Kasumi-1 (cell line): ENCODE measurements around the gene SIGLEC7.
A peak's percentile ranks its signal among the peaks of the same experiment; 100 is the strongest.
"Not testable (repeated sequence)": the region's sequence is repeated elsewhere in the genome, so short reads cannot be mapped to it uniquely, and the experiment has no call there.

Experiments
- DNase-seq, 2 experiments: peaks; one replicate each; lab custom pipeline; 2025; lab: John Stamatoyannopoulos, UW

SIGLEC7 gene

GRCh38 chr19:51138549-51138979 is 3.5 kb upstream of the SIGLEC7 start:
- peak; percentile 15 to 30 for DNase-seq

GRCh38 chr19:51139299-51140014 is 2.6 kb upstream of the SIGLEC7 start:
- DNase-seq, result peak; percentile 85 to 88

DNA sequence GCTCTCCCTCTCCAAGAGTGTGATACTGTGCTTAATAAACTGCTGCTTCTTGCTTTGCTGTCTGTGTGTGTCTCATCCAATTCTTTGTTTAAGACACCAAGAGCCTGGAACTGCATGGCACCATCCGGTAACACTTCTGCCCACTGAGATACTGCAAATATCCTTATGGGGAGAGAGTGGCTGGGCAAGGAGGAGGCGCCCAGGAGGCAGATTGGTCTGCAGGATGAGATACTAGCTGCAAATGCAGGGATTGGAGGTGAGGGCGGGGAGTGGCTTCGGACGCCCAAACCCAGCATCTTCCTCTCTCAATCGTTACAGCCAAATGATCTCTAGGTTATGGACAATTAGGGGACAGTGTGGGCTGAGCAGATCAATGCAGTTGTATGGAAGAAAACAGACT is 1.7 kb upstream of the SIGLEC7 start:
- DNase-seq, result no peak

DNA sequence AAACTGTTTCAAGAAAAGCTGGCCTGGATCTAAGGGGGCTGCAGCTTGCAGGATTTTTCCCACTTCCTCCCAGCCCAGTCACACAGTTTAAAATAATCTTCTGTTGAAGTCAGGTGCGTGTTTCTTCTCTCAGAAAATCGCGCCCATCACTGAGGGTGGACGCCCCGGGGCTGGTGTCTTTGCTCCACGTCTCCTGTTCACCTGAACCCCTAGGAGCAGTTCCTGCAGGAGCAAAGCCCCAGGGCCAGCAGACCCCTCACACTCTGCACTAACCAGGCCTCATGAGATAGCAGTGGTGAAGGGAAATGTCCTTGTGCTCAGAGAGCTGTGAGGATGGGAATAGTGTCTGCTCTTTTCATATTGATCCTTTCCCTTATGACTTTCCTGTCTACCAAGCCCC is 920 bp upstream of the SIGLEC7 start:
- no peak for DNase-seq

- DNase-seq, result not testable (repeated sequence)
Measured at GRCh38 chr19:51142809-51143475, 841 bp downstream of the SIGLEC7 start.

DNA sequence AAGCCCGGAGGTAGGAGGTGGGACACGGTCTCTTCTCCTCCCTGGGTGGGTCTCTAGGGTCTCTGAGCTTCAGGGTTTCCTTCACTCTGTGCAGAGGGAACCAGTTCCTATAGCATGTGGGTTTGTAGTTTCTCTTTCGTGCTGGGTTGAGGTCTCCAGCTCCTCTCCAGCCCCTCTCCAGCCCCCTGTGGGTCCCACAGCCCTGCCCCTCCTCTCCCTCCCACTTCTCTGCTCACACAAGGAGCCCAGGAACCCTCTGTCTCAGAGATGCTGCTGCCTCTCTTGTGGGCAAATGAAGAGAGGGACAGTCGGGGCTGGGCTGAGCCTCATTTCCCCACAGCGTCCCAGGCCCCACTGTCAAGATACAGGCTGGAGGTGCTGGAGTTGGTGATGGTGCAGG is 1.4 kb downstream of the SIGLEC7 start:
- DNase-seq, result no peak

- no peak for DNase-seq
Measured at GRCh38 chr19:51144482-51145045, 2.5 kb downstream of the SIGLEC7 start.

DNA sequence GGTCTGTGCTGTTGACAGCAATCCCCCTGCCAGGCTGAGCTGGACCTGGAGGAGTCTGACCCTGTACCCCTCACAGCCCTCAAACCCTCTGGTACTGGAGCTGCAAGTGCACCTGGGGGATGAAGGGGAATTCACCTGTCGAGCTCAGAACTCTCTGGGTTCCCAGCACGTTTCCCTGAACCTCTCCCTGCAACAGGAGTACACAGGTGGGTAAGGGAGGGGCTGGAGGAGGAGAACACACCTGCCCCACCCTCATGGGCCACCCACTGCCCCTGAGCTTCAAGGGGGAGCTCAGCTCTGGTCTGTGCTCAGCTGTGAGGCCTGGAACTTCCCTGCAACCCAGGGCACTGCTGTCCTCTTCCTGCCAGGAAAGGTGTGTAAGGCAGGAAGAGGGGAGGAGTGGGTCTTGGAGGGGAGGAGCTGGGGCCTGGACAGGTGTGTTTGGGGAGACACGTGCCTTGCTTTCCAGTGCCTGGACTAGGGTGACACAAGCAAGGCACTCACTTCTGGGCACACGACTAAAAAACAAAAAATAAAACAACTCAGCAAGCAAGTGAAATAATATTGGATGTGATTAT is 3.9 kb downstream of the SIGLEC7 start:
- DNase-seq, result no peak

DNA sequence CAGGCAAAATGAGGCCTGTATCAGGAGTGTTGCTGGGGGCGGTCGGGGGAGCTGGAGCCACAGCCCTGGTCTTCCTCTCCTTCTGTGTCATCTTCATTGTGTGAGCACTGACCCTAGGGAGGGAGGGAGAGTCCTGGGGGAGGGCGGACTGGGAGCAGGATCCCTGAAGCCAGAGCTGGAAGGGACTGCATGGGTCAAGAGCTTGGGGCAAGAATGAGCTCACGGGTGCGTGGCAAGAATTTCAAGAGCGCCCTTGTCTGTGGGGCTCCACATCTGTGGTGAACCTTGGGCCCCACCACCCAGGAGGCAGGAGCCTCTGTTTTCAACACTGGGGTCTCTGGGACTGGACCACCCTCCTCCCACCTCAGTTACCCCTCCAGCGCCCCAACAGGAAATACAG is 4.7 kb downstream of the SIGLEC7 start:
- DNase-seq, result no peak

- no peak for DNase-seq
Measured at GRCh38 chr19:51147663-51148062, 5.6 kb downstream of the SIGLEC7 start.

- DNase-seq, result peak; percentile 48 to 55
Measured at GRCh38 chr19:51148580-51148979, 6.5 kb downstream of the SIGLEC7 start.

DNA sequence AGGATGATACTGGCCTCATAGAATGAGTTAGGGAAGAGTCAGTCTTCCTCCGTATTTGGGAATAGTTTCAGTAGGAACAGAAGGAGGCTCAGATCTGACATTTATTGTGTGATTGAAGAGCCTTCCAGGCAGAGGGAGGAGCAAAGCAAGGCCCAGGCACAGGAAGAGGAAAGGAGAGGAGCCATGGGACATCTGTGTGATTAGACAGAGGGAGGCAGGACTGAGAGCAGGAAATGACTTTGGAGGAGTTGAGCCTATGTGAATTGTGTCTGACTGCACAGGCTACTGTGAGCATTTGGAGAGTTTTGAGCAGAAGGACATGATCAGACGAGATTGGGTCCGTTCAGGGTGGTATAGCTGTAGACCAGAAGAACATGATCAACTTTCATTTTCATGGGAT is 8.5 kb downstream of the SIGLEC7 start:
- no peak for DNase-seq

DNA sequence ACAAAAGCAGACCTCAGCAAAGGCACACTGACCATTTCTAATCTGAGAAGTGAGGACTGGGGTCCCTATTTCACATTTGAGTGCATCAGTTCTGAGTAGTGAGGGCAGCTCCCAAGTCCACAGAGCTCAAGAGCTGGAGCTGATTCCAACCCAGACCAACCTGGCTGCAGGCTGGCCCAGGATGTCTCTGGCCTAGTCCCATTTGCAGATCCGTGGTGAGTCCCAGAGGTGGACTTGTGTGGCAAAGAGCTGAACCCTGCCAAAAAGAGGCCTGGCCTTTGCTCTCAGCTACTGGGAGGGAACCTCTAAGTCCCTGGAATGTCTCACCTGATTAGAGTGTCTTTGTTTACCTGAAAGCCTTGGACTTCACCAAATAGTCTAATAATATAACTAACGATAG is 14.6 kb downstream of the SIGLEC7 start:
- no peak for DNase-seq

- DNase-seq, result no peak
Measured at GRCh38 chr19:51157265-51157664, 15.2 kb downstream of the SIGLEC7 start.

DNA sequence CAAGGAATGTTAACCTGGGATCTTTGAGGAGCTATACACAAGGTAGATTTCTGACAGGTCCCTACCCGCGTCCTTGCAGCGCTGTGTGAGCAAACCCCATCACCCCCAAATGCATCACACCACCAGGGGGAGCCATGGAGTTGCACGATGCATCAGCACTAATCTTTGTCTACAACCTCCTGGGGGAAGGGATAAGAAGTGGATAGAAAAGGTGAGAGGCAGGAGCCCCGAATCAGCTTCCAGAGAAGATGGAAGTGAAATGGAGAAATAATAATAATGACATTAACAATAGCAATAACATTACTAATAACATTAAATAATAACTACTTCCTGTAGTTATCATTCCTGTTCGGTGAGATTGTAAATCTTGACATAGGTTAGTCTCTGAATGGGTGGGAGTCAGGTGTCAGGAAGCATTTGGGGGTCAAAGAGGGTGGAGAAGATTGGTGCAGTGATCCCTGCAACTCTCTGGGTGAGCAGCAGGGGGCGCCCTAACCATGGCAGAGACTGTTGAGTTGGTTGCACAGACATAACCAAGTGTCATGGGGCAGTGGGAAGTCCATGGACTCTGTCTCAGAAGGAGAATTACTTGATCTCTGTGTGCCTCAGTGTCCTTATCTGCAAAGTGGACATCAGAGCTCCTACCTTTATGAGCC is 16.5 kb downstream of the SIGLEC7 start:
- DNase-seq, result peak; percentile 42 to 68

GRCh38 chr19:51159656-51160055 is 17.6 kb downstream of the SIGLEC7 start:
- DNase-seq, result no peak

DNA sequence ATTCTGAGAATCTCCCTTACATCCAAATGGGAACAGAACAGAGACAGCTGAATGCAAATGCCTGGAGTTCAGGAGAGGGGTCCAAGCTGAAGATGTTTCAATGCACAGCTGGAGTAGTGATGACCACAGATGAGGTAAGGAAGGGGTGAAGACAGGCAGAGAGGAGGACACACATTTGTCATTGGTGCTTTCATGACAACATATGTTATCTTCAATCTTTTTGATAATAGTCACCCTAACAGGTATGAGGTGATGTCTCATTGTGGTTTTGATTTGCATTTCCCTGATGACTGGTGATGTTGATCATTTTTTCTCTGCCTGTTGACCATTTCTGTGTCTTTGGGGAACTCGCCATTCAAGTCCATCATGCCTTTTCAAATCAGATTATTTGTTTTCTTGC is 19.2 kb downstream of the SIGLEC7 start:
- no peak for DNase-seq

DNA sequence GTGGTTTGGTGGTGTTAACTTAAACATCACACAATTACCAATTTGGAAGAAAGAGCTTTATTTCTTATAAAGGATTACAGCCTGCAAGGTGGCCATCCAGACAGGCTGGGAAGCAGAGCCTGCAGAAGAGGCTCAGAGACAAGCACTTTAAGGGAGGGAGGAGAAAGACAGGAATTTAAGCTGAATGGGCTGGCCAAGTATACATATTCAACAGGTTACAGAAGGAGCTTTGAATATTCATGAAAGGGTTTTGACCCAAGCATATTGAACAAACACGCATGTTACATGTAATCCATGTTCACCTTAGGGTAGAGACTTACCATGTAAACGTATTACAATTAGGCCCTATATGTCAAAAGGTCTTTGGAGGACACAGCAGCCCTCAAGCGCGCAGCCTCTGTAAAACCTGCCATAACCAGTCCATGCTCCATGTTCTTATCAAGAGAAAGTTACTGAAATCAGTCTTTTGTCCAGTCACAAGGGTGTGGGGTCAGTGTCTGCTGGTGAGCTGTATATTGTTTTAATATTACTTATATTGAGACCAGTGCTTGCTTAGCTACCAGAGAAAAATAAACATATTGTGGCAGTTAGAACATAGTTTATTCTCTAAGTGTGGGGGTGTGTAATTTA is 19.9 kb downstream of the SIGLEC7 start:
- DNase-seq, result no peak

GRCh38 chr19:51163257-51163656 is 21.2 kb downstream of the SIGLEC7 start:
- DNase-seq, result no peak

DNA sequence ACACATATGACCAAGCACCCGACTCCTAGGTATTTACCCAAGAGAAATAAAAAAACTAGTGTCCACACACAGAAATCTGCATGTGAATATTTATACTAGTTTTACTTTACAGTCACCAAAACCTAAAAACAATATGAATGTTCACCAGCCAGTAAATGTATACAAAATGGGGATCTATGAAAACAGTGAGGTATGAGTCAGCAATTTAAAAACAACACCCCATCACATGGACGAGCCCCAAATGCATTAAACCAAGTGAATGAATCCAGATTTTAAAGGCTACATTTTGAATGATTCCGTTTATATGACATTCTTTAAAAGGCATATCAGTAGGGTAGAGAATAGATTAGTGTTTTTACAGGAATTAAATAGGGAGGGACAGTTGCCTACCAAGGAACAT is 22.1 kb downstream of the SIGLEC7 start:
- DNase-seq, result no peak

- DNase-seq, result peak; percentile 52 to 63
Measured at GRCh38 chr19:51166846-51167490, 24.9 kb downstream of the SIGLEC7 start.
